SH-SY5Y (cell line): ENCODE results near the gene RBM15.

ENCODE experiments used
- GATA2 ChIP-seq: IDR thresholded peaks from 2 replicates; pipeline ENCODE4 v1.6.1; 2011; ENCODE audit warnings: mild to moderate bottlenecking, low read depth, low read length
- GATA3 ChIP-seq: IDR thresholded peaks from 2 replicates; pipeline ENCODE4 v1.6.1; 2011; ENCODE audit warnings: low read depth, mild to moderate bottlenecking, low read length, moderate library complexity

DNA sequence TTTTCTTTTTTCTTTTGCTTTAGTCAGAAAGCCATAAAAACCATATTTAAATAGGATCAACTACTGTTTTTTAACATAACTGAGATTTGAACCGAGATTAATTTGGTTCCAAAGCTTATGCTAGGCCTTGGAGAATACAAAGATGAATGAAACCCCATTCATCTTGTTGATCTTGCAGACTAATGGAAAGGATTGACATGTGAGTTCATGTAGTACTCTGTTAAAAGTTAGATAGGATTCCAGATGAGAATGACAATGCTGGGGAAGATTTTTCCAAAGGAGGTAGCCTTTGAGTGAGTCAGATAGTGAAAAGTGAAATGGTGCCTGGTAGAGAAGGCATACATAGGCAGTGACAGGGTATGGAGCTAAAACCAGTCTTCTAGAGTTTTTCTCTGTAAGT, 22.7 kb downstream of the RBM15 start:
- TF ChIP-seq GATA3 = no peak
- no peak for TF ChIP-seq GATA2
